Measurements from ENCODE around the gene DCTN1.
"Not testable (repeated sequence)": the region's sequence is repeated elsewhere in the genome, so short reads cannot be mapped to it uniquely, and the experiment has no call there.

The DCTN1 gene

GRCh38 chr2:74336227-74336626 is 43.9 kb downstream of the DCTN1 start:
- not testable (repeated sequence) for H3K36me3 Mint-ChIP-seq (ENCODE audit: low read depth); H3K9me3 Mint-ChIP-seq; H3K4me1 Mint-ChIP-seq (ENCODE audit: low read depth); DNase-seq (ENCODE audit: low spot score); H3K4me3 Mint-ChIP-seq; H3K27ac Mint-ChIP-seq; H3K27me3 Mint-ChIP-seq (ENCODE audit: low read depth)

GRCh38 chr2:74334931-74335333 is 45.2 kb downstream of the DCTN1 start:
- H3K27ac Mint-ChIP-seq = no peak overlapping the region
- H3K4me1 Mint-ChIP-seq (ENCODE audit: low read depth) = no peaks in the 10 kb centered on the region
- no peaks in the 10 kb centered on the region for H3K36me3 Mint-ChIP-seq (ENCODE audit: low read depth)
- no peak overlapping the region for H3K4me3 Mint-ChIP-seq
- no peaks in the 10 kb centered on the region for H3K9me3 Mint-ChIP-seq
- DNase-seq (ENCODE audit: low spot score) = peak; percentile 53
- peaks cover 2% of the 10 kb centered on the region for H3K27me3 Mint-ChIP-seq (ENCODE audit: low read depth)

GRCh38 chr2:74333896-74334586 is 46.1 kb downstream of the DCTN1 start:
- Mint-ChIP-seq H3K4me3 (no peak overlapping the region), H3K9me3 (no peaks in the 10 kb centered on the region), H3K27me3 (ENCODE audit: low read depth) (no peaks in the 10 kb centered on the region), H3K4me1 (ENCODE audit: low read depth) (no peaks in the 10 kb centered on the region), H3K27ac (no peak overlapping the region), H3K36me3 (ENCODE audit: low read depth) (no peaks in the 10 kb centered on the region)
- DNase-seq (ENCODE audit: low spot score) = no peak

- no peak overlapping the region for H3K4me3 Mint-ChIP-seq
Observed at GRCh38 chr2:74333175-74333574, 46.9 kb downstream of the DCTN1 start.

GRCh38 chr2:74332550-74333174 is 47.4 kb downstream of the DCTN1 start:
- H3K27me3 Mint-ChIP-seq (ENCODE audit: low read depth) = no peaks in the 10 kb centered on the region

More at GRCh38 chr2:74333175-74333574, 46.9 kb downstream of the DCTN1 start:
- Mint-ChIP-seq H3K27ac (no peak overlapping the region), H3K36me3 (ENCODE audit: low read depth) (no peaks in the 10 kb centered on the region), H3K27me3 (ENCODE audit: low read depth) (no peaks in the 10 kb centered on the region), H3K4me1 (ENCODE audit: low read depth) (no peaks in the 10 kb centered on the region), H3K9me3 (no peaks in the 10 kb centered on the region)
- DNase-seq (ENCODE audit: low spot score) = no peak

GRCh38 chr2:74328573-74328972 is 51.5 kb downstream of the DCTN1 start:
- no peak overlapping the region for H3K4me3 Mint-ChIP-seq
- no peak for DNase-seq (ENCODE audit: low spot score)
- no peak overlapping the region for H3K27ac Mint-ChIP-seq
- no peaks in the 10 kb centered on the region for H3K4me1 Mint-ChIP-seq (ENCODE audit: low read depth)
- no peaks in the 10 kb centered on the region for H3K36me3 Mint-ChIP-seq (ENCODE audit: low read depth)
- H3K27me3 Mint-ChIP-seq (ENCODE audit: low read depth) = peaks cover 3% of the 10 kb centered on the region
- H3K9me3 Mint-ChIP-seq = no peaks in the 10 kb centered on the region

More at GRCh38 chr2:74332550-74333174, 47.4 kb downstream of the DCTN1 start:
- DNase-seq (ENCODE audit: low spot score) = no peak
- Mint-ChIP-seq H3K4me3 (no peak overlapping the region), H3K9me3 (no peaks in the 10 kb centered on the region), H3K27ac (no peak overlapping the region), H3K4me1 (ENCODE audit: low read depth) (no peaks in the 10 kb centered on the region), H3K36me3 (ENCODE audit: low read depth) (no peaks in the 10 kb centered on the region)

GRCh38 chr2:74328074-74328473 is 52.0 kb downstream of the DCTN1 start:
- no peaks in the 10 kb centered on the region for H3K9me3 Mint-ChIP-seq
- no peaks in the 10 kb centered on the region for H3K4me1 Mint-ChIP-seq (ENCODE audit: low read depth)
- no peaks in the 10 kb centered on the region for H3K36me3 Mint-ChIP-seq (ENCODE audit: low read depth)
- H3K27me3 Mint-ChIP-seq (ENCODE audit: low read depth) = peaks cover 7% of the 10 kb centered on the region
- H3K27ac Mint-ChIP-seq = no peak overlapping the region
- DNase-seq (ENCODE audit: low spot score) = no peak
- no peak overlapping the region for H3K4me3 Mint-ChIP-seq

- DNase-seq (ENCODE audit: low spot score) = no peak
- no peak overlapping the region for H3K4me3 Mint-ChIP-seq
- no peak overlapping the region for H3K27ac Mint-ChIP-seq
- no peaks in the 10 kb centered on the region for H3K36me3 Mint-ChIP-seq (ENCODE audit: low read depth)
- H3K9me3 Mint-ChIP-seq = no peaks in the 10 kb centered on the region
- peaks cover 7% of the 10 kb centered on the region for H3K27me3 Mint-ChIP-seq (ENCODE audit: low read depth)
- H3K4me1 Mint-ChIP-seq (ENCODE audit: low read depth) = no peaks in the 10 kb centered on the region
Observed at GRCh38 chr2:74327627-74328026, 52.5 kb downstream of the DCTN1 start.

GRCh38 chr2:74327199-74327598 is 52.9 kb downstream of the DCTN1 start:
- no peak overlapping the region for H3K27ac Mint-ChIP-seq
- H3K4me1 Mint-ChIP-seq (ENCODE audit: low read depth) = no peaks in the 10 kb centered on the region
- H3K36me3 Mint-ChIP-seq (ENCODE audit: low read depth) = no peaks in the 10 kb centered on the region
- H3K9me3 Mint-ChIP-seq = no peaks in the 10 kb centered on the region
- no peak for DNase-seq (ENCODE audit: low spot score)
- peaks cover 7% of the 10 kb centered on the region for H3K27me3 Mint-ChIP-seq (ENCODE audit: low read depth)
- H3K4me3 Mint-ChIP-seq = no peak overlapping the region

- Mint-ChIP-seq H3K27ac (no peak overlapping the region), H3K9me3 (no peaks in the 10 kb centered on the region), H3K27me3 (ENCODE audit: low read depth) (peaks cover 7% of the 10 kb centered on the region), H3K4me1 (ENCODE audit: low read depth) (no peaks in the 10 kb centered on the region), H3K36me3 (ENCODE audit: low read depth) (no peaks in the 10 kb centered on the region), H3K4me3 (no peak overlapping the region)
- no peak for DNase-seq (ENCODE audit: low spot score)
Observed at GRCh38 chr2:74325815-74326214, 54.3 kb downstream of the DCTN1 start.

GRCh38 chr2:74321737-74322136 is 58.4 kb downstream of the DCTN1 start:
- H3K27me3 Mint-ChIP-seq (ENCODE audit: low read depth) = peaks cover 11% of the 10 kb centered on the region
- H3K4me3 Mint-ChIP-seq = no peak overlapping the region
- H3K27ac Mint-ChIP-seq = no peak overlapping the region

GRCh38 chr2:74317701-74318100 is 62.4 kb downstream of the DCTN1 start:
- Mint-ChIP-seq H3K9me3 (no peaks in the 10 kb centered on the region), H3K36me3 (ENCODE audit: low read depth) (no peaks in the 10 kb centered on the region), H3K27ac (no peak overlapping the region), H3K4me3 (no peak overlapping the region), H3K4me1 (ENCODE audit: low read depth) (peaks cover 2% of the 10 kb centered on the region), H3K27me3 (ENCODE audit: low read depth) (peaks cover 4% of the 10 kb centered on the region)
- DNase-seq (ENCODE audit: low spot score) = no peak

More at GRCh38 chr2:74321737-74322136, 58.4 kb downstream of the DCTN1 start:
- Mint-ChIP-seq H3K36me3 (ENCODE audit: low read depth) (no peaks in the 10 kb centered on the region), H3K9me3 (no peaks in the 10 kb centered on the region), H3K4me1 (ENCODE audit: low read depth) (no peaks in the 10 kb centered on the region)
- DNase-seq (ENCODE audit: low spot score) = no peak

- no peak for DNase-seq (ENCODE audit: low spot score)
- H3K27ac Mint-ChIP-seq = no peak overlapping the region
- H3K9me3 Mint-ChIP-seq = no peaks in the 10 kb centered on the region
- H3K27me3 Mint-ChIP-seq (ENCODE audit: low read depth) = peaks cover 6% of the 10 kb centered on the region
- H3K4me1 Mint-ChIP-seq (ENCODE audit: low read depth) = peaks cover 2% of the 10 kb centered on the region
- no peak overlapping the region for H3K4me3 Mint-ChIP-seq
- no peaks in the 10 kb centered on the region for H3K36me3 Mint-ChIP-seq (ENCODE audit: low read depth)
Observed at GRCh38 chr2:74316627-74317295, 63.4 kb downstream of the DCTN1 start.

- no peaks in the 10 kb centered on the region for H3K9me3 Mint-ChIP-seq
- H3K36me3 Mint-ChIP-seq (ENCODE audit: low read depth) = no peaks in the 10 kb centered on the region
- DNase-seq (ENCODE audit: low spot score) = no peak
- H3K4me1 Mint-ChIP-seq (ENCODE audit: low read depth) = peaks cover 2% of the 10 kb centered on the region
- no peak overlapping the region for H3K27ac Mint-ChIP-seq
- H3K27me3 Mint-ChIP-seq (ENCODE audit: low read depth) = peaks cover 14% of the 10 kb centered on the region
- no peak overlapping the region for H3K4me3 Mint-ChIP-seq
Observed at GRCh38 chr2:74314107-74314506, 66.0 kb downstream of the DCTN1 start.

All from T-helper 2 cell treated with Interferon-gamma antibody and Interleukin-4, amounts not matched to agents 5 μg/mL and 100 μg/mL, for 36 hours (primary cell).